Neutrophil (primary cell): Measurements from ENCODE around the gene FRAT2.

Experiments
- H3K27ac ChIP-seq: fragments of 200-600 bp; sonication (generic); 2 replicates; pipeline ENCODE4 v1.5.1; 2016; ENCODE audit warnings: mild to moderate bottlenecking, moderate library complexity
- H3K27me3 ChIP-seq: fragments of 200-600 bp; sonication (generic); 2 replicates; pipeline ENCODE4 v1.6.0; 2016; ENCODE audit warnings: mild to moderate bottlenecking
- H3K36me3 ChIP-seq: fragments of 200-600 bp; sonication (generic); 2 replicates; pipeline ENCODE4 v1.5.1; 2017
- H3K4me1 ChIP-seq, 2 experiments: fragments of 200-600 bp in 1 of 2; sonication (generic) in 1 of 2; 1 replicate in 1 of 2; 2 replicates in 1 of 2; pipeline versions ENCODE4 v1.5.1 to v1.6.1; 2013 to 2016; ENCODE audit warnings: low read depth in 1 of 2, low read length in 1 of 2, mild to moderate bottlenecking in 1 of 2, moderate library complexity in 1 of 2; ENCODE audit not compliant: control insufficient read depth in 1 of 2, insufficient read depth in 1 of 2
- H3K4me3 ChIP-seq, 2 experiments: fragments of 200-600 bp in 1 of 2; sonication (generic) in 1 of 2; 1 replicate in 1 of 2; 2 replicates in 1 of 2; pipeline ENCODE4 v1.5.1; 2013 to 2016; ENCODE audit warnings: low read depth in 1 of 2, low read length in 1 of 2, mild to moderate bottlenecking in 1 of 2, moderate library complexity in 1 of 2
- H3K9me3 ChIP-seq: fragments of 200-600 bp; sonication (generic); 2 replicates; pipeline ENCODE4 v1.5.1; 2016
- TF ChIP-seq, protein P1 (sequence below): fragments of 200-600 bp; sonication (generic); IDR thresholded peaks from 2 replicates; pipeline ENCODE4 v1.5.1; 2016; ENCODE audit warnings: antibody characterized with exemption

Gene FRAT2

DNA sequence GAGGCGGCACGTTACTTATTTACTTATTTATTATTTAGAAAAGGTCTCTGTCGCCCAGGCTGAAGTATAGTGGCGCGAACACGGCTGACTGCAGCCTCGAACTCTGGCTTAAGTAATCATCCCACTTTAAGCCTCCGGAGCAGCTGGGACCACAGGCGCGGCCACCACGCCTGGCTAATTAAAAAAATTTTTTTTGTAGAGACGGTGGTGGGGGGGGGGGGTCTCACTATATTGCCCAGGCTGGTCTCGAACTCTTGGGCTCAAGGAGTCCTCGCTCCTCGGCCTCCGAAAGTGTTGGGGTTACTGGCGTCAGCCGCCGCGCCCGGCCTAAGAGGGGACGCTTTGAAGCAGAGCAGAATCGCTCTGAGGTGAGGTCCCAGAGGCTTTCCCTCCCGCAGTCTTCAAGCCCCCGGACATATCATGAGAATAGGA, 675 bp upstream of the FRAT2 start:
- peaks cover 32% of the 10 kb centered on the region for H3K36me3 ChIP-seq
- TF ChIP-seq, protein P1, sequence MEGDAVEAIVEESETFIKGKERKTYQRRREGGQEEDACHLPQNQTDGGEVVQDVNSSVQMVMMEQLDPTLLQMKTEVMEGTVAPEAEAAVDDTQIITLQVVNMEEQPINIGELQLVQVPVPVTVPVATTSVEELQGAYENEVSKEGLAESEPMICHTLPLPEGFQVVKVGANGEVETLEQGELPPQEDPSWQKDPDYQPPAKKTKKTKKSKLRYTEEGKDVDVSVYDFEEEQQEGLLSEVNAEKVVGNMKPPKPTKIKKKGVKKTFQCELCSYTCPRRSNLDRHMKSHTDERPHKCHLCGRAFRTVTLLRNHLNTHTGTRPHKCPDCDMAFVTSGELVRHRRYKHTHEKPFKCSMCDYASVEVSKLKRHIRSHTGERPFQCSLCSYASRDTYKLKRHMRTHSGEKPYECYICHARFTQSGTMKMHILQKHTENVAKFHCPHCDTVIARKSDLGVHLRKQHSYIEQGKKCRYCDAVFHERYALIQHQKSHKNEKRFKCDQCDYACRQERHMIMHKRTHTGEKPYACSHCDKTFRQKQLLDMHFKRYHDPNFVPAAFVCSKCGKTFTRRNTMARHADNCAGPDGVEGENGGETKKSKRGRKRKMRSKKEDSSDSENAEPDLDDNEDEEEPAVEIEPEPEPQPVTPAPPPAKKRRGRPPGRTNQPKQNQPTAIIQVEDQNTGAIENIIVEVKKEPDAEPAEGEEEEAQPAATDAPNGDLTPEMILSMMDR, result no peak

DNA sequence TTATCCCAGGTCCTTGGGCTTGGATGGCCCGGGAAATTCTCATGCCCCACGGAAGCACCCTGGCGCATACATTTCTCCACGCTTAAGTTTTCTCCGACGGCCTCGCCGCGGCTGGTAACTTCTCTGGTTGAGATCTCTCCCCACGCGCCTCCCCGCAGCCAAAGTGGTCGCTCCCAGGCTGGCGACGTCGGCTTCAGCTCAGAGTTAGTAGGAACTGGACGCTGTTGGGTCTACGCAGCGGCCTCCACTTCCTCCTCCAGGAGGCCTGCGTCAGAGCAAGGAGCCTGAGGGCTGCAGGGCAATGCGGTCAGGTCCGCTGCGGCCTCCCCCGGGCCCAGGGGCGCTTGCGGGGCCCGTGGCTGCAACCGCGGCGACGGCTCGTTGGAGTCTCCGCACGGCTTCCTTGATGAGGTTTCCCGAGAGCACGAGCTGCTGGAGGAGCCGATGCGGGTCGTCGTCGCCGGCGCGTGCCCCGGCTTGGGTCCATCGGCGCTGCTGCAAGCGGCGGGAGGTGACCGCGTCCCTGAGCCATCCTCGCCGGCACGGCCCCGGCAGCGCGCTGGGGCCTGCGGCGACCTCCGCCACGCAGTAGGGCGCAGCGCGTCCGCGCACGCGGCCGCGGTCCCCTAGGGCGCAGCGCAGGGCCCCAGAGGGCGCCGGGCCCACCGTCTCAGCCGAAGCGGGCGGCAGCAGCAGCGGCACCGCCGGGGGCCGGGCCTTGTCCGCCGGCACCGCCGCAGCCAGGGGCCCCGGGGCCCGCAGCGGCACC, 744 bp downstream of the FRAT2 start:
- no peaks in the 10 kb centered on the region for H3K27me3 ChIP-seq
- peak overlapping the region; percentile 88 to 89 for H3K4me3 ChIP-seq
- no peaks in the 10 kb centered on the region for H3K9me3 ChIP-seq
- peaks cover 46% of the 10 kb centered on the region for H3K36me3 ChIP-seq
- peak overlapping the region; percentile 99 for H3K27ac ChIP-seq
- TF ChIP-seq, protein P1, result peak; percentile 32
- H3K4me1 ChIP-seq, result peaks cover 59 to 61% of the 10 kb centered on the region in 2 experiments

More for the DNA sequence above, 675 bp upstream of the FRAT2 start:
- H3K27me3 ChIP-seq, result no peaks in the 10 kb centered on the region
- peak overlapping the region; percentile 99 for H3K27ac ChIP-seq
- H3K4me3 ChIP-seq, result peak overlapping the region; percentile 88 to 89
- H3K4me1 ChIP-seq, result peaks cover 45 to 47% of the 10 kb centered on the region in 2 experiments
- H3K9me3 ChIP-seq, result no peaks in the 10 kb centered on the region

DNA sequence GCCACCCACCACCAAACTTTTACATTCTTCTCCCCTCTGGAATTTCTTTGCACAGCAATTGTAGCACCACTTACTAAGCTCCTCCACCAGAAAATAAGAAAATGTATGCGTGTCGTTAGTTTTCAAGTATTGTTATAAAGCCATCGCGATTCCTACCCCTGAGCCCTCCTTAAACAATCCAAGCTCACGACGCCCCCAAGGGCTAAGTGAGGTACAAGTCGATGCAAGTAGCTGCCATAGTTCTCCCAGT, 1.3 kb downstream of the FRAT2 start:
- Histone ChIP-seq H3K36me3 (peaks cover 51% of the 10 kb centered on the region), H3K27ac (peak overlapping the region; percentile 99), H3K27me3 (no peaks in the 10 kb centered on the region), H3K9me3 (no peaks in the 10 kb centered on the region), H3K4me1 (peaks cover 62 to 66% of the 10 kb centered on the region in 2 experiments), H3K4me3 (peak overlapping the region; percentile 88 to 89)
- TF ChIP-seq, protein P1, result no peak

DNA sequence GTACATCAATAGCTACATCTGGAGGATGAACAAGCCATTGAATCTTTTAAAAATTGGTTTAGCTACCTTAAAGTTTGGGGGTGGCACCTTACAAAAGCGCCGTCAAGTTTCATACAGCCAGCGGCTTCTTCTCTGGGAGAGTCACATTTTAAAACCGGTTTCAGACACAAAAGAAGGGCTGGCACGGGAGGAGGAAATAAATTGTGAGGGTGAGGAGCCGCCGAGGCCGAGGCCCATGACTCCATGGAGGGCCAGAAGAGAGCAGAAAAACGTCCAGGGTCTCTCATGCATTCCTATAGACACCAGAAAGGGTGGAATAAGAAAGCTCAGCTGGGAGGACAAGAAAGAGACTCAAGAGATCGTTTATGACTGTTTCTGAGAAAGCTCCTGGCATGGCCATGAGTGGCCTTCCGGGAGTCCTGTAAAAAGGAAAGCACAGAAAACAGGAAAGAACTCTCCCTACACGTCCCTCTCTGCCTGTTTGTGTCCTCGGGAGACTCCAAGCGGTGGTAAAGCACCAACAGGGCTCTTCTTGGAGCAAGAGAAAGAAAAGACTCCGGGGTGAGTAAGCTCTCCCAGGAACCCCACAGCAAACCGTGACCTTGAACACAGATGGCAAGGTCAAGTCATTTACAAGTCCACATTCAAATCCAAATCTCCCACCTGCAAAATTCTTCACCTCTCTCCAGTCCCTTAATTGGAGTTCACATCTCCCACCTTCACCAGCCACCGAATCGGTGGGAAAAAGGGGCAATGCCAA, 1.8 kb downstream of the FRAT2 start:
- H3K27ac ChIP-seq, result peak overlapping the region; percentile 99

DNA sequence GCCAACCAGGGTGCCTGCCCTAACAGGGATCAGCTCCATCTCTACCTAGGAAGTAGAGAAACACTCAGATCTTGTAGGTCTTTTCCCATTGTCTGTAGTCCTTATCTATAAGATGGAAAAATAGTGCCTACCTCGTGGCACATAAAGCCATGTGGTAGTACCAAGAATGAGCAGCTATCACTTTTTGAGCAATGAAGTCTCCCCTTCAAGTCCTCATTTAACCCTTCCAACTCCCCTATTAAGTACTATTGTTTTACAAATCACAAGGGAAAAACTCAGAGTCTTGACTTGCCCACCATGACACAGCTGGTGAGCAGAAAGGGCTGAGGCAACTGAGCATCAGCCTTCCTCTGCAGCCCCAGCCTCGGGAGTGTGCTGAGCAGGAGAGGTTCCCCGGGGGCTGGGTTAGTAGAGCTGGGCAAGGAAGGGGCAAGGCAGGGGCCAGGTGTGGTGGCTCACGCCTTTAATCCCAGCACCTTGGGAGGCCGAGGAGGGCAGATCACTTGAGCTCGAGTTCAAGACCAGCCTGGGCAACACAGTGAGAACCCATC, 3.3 kb downstream of the FRAT2 start:
- Histone ChIP-seq H3K36me3 (peaks cover 72% of the 10 kb centered on the region), H3K9me3 (no peaks in the 10 kb centered on the region), H3K4me3 (peak overlapping the region; percentile 88 to 89), H3K4me1 (peaks cover 62 to 70% of the 10 kb centered on the region in 2 experiments), H3K27ac (peak overlapping the region; percentile 99), H3K27me3 (no peaks in the 10 kb centered on the region)
- TF ChIP-seq, protein P1, result no peak

More for the DNA sequence above, 1.8 kb downstream of the FRAT2 start:
- TF ChIP-seq, protein P1, result no peak
- Histone ChIP-seq H3K27me3 (no peaks in the 10 kb centered on the region), H3K4me3 (peak overlapping the region; percentile 88 to 89), H3K9me3 (no peaks in the 10 kb centered on the region), H3K4me1 (peaks cover 62 to 70% of the 10 kb centered on the region in 2 experiments), H3K36me3 (peaks cover 56% of the 10 kb centered on the region)
